ENCODE measurements around the gene REL.

DNA sequence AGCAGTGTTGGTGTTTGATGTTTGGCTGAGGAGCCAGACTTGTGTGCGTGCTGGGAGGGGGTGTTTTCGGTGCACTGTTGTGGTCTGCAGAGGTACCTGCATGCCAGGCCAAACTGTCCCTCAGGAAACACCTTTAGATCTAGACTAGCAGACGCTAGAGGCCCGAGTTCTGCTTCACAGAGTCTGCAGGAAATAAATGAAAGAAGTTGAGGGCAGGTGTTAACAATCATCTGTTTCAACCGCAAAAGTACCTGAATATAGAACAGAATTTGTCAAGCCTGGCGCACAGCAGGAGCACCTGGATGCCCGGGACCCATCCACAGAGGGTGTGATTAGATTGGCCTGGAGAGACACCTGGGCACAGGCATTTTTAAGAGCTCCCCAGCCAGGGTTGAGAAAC is 40.5 kb upstream of the REL start:
- TF ChIP-seq SRF (IDR thresholded peaks at IDR 0.05; ENCODE audit: low read depth) (no peak), RAD21 (IDR thresholded peaks at IDR 0.05; ENCODE audit: low read depth) (no peak), POLR2A (IDR thresholded peaks at IDR 0.05; ENCODE audit: borderline replicate concordance, extremely low read depth, insufficient read depth, insufficient read length) (no peak), MAX (IDR thresholded peaks at IDR 0.05) (no peak), ZBTB33 (IDR thresholded peaks at IDR 0.05; ENCODE audit: extremely low read depth, insufficient replicate concordance, low read length) (no peak), ELF1 (IDR thresholded peaks at IDR 0.05; ENCODE audit: borderline replicate concordance, low read depth) (no peak), TCF7L2 (IDR thresholded peaks at IDR 0.05; ENCODE audit: borderline replicate concordance, extremely low read depth, insufficient read depth, insufficient read length) (no peak)
- TF ChIP-seq, protein P1, sequence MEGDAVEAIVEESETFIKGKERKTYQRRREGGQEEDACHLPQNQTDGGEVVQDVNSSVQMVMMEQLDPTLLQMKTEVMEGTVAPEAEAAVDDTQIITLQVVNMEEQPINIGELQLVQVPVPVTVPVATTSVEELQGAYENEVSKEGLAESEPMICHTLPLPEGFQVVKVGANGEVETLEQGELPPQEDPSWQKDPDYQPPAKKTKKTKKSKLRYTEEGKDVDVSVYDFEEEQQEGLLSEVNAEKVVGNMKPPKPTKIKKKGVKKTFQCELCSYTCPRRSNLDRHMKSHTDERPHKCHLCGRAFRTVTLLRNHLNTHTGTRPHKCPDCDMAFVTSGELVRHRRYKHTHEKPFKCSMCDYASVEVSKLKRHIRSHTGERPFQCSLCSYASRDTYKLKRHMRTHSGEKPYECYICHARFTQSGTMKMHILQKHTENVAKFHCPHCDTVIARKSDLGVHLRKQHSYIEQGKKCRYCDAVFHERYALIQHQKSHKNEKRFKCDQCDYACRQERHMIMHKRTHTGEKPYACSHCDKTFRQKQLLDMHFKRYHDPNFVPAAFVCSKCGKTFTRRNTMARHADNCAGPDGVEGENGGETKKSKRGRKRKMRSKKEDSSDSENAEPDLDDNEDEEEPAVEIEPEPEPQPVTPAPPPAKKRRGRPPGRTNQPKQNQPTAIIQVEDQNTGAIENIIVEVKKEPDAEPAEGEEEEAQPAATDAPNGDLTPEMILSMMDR (IDR thresholded peaks at IDR 0.05 in 2 of 3, conservative IDR thresholded peaks at IDR 0.05 in 1 of 3; ENCODE audit: borderline replicate concordance in 1 of 3, insufficient read depth in 1 of 3, low read depth in 2 of 3, low read length in 2 of 3): no peak
